ENCODE data around the gene SUSD1. TPM values are rescaled to one million over a fixed set of nuclear protein-coding genes. Genes with fewer than 3 reads are reported as not detected.
"Not testable (repeated sequence)": the region's sequence is repeated elsewhere in the genome, so short reads cannot be mapped to it uniquely, and the experiment has no call there.

SUSD1 gene
- total RNA-seq, 1 experiment from 2014 or later = 1.5 TPM

DNA sequence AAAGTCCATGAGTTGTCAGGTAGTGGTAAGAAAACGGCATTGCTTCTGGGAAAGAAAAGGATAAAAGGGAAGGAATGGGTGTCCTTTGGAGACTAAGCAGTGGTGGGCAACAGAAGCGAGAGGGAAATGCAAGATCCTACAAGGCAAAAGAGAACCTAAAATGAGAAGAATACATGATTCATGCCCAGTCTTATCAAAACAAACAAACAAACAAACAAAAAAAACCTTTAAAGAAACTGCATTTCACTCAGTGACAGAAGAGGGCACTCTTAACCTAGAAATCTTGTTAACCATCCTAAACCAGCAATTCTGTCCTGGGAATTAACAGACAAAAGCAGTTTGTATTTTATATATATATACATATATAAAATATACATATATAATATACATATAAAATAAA is 88.5 kb downstream of the SUSD1 start:
- DNase-seq (ENCODE audit: low read depth, low spot score) = peak; percentile 60
- in situ Hi-C loops (cut with HindIII; ENCODE audit: low pct_unique_long_range_greater_than_20kb, low sequenced_read_pairs) = no loop called here

DNA sequence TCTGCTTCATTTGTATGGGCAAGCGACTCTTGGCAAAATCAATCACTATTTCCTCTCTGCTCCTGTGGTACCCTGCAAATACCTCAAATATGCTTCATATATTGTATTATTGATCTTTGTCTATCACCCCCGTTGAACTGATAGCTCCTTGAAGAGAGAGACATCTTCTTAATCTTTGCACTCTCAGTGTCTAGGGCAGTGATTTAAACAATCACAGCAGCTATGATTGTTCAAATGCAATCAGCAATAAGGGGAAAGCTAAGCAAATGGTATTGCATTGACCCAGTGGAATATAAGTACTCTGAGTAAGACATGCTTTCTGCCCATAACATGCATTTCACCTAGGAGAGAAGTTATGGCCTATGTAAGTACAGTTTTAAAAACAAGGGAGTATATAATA is 90.2 kb downstream of the SUSD1 start:
- DNase-seq (ENCODE audit: low read depth, low spot score) = no peak
- in situ Hi-C loops (cut with HindIII; ENCODE audit: low pct_unique_long_range_greater_than_20kb, low sequenced_read_pairs) = no loop called here

DNA sequence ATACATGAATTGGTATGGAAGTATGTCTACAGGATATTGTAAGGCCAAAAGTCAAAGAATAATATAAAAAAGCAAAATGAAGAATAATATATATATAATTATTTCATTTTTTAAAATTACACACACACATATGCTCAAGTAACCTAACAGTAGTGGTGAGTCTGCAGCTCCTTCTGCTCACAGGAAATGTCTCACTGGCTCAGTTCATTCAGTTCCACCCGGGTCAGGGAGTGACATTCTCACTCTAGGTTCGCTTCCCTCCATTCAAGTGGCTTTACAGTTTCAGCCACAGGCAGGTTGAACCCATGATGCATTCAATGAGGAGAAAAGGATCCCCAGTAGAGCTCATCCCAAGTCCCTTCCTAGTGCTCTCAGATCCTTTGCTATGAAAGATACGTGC is 90.8 kb downstream of the SUSD1 start:
- in situ Hi-C loops (cut with HindIII; ENCODE audit: low pct_unique_long_range_greater_than_20kb, low sequenced_read_pairs) = no loop called here

DNA sequence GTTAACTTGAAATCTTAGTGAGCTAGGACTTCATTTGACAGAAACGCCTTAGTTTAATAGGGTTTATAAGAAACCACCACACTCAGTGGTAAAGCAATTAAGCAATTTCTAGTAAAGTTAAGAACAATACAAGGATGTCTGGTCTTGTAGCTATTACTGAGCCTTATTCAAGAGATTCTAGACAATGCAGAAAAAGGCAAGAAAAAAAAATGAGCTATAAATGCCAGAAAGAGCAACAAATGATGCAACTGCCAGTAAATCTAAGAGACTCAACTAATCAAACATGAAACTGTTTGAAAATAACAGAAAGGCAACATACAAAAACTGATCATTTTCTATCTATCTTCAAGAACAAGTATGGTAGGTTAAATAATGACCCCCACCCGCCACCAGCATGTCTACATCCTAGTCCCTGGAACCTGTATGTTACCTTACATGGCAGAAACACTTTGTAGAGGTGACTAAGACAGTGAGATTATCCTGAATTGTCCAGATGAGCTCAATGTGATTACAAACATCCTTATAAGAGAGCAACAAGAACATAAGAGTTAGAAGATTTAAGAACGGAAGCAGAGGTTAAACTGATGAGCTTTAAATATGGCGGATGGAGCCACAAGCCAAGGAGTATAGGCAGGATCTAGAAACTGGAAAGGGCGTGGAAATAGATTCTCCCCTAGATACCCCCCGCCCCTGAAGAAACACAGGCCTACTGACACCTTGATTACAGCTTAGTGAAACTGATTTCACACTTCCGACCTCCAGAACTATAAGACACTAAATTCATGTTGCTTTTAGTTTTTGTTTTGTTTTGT is 93.0 kb downstream of the SUSD1 start:
- in situ Hi-C loops (cut with HindIII; ENCODE audit: low pct_unique_long_range_greater_than_20kb, low sequenced_read_pairs) = no loop called here

More for the DNA sequence above, 90.8 kb downstream of the SUSD1 start:
- DNase-seq (ENCODE audit: low read depth, low spot score) = no peak

DNA sequence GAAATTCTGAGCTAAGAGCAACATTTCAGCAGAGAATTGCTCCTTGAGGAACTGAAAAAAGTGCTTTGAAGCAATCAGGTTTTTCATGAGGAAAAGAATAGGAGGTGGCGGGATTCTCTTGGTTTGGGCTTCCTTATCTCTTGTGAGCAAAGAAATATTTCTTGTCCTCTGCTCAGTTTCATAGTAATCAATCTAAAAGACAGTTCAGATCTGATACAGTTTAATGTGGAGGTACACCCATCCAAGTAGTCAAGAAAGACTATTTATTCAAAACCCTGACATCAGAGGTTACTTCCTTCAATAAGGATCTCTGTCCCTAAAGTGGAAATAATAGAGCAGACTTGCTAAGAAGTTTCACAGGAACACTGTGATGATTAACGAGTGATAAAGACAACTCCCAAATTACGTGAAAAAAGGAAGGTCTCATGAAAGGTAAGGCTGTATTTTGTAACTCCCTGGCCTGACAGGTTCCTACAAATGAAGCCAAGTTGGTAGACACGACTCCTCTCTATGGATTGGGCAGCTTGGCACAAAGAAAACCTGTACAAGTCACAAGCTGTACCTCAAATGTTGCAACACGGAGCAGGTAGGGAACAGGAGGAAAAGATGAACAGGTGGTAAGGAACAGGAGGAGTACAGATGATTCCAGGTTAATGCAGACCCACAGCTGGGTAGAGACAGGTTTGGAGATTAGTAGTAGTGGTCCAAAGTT is 94.1 kb downstream of the SUSD1 start:
- no peak for DNase-seq (ENCODE audit: low read depth, low spot score)
- in situ Hi-C loops (cut with HindIII; ENCODE audit: low pct_unique_long_range_greater_than_20kb, low sequenced_read_pairs) = no loop called here

More for the DNA sequence above, 93.0 kb downstream of the SUSD1 start:
- DNase-seq (ENCODE audit: low read depth, low spot score) = no peak

DNA sequence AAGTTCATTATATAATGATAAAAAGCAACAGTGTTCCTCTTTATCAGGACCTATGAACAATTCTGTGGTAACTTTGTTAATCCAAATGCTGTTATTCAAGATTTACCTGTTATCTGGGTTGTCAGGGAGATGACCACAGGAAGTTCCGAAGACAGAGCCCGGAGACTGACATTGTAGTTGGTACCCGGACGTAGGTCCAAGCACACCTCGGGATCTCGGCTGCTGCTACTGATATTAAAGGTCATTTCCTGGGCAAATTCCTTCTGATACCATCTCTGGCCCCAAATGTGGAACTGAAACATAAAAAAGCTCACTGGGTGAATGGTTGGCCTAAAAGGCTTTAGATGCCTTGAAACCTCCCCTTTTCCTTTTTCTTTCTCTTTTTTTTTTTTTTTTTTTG is 96.7 kb downstream of the SUSD1 start:
- in situ Hi-C loops (cut with HindIII; ENCODE audit: low pct_unique_long_range_greater_than_20kb, low sequenced_read_pairs) = no loop called here
- no peak for DNase-seq (ENCODE audit: low read depth, low spot score)

DNA sequence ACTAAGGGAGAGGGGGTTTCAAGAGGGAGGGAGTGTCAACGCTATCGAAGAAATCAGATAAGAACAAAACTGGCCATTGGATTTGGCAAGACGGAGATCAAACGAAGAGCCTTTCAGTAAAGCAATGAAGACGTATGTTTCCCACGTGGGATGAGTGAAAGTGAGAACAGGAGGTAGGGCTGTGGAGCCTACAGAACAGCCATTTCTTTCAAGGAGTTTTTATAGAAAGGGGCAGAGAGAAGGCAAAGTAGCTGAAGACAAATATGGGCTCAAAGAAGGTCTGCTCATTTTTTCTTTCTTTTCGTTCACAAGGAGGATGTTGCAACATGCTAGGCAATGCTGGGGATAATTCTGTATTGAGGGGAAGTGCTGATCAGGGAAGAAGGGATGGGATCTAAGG is 98.3 kb downstream of the SUSD1 start:
- in situ Hi-C loops (cut with HindIII; ENCODE audit: low pct_unique_long_range_greater_than_20kb, low sequenced_read_pairs) = no loop called here
- DNase-seq (ENCODE audit: low read depth, low spot score) = no peak

DNA sequence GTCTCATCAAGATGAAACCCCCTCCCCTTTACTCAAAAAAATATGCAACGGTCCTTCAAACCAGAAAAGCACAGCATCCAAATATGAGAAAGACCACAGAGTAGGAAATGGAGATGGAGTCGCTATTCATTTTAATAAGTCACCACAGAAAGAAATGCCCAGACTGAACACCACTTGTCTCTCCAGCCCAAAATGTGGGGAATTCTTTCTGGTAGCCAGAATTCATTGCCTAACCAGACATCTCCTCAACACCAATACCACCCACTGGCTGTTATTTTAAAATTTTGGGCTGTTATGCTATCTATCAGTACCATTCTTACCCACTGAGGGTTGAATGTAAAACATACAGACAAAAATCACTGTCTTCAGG is 100.1 kb downstream of the SUSD1 start:
- DNase-seq (ENCODE audit: low read depth, low spot score) = no peak
- in situ Hi-C loops (cut with HindIII; ENCODE audit: low pct_unique_long_range_greater_than_20kb, low sequenced_read_pairs) = no loop called here

DNA sequence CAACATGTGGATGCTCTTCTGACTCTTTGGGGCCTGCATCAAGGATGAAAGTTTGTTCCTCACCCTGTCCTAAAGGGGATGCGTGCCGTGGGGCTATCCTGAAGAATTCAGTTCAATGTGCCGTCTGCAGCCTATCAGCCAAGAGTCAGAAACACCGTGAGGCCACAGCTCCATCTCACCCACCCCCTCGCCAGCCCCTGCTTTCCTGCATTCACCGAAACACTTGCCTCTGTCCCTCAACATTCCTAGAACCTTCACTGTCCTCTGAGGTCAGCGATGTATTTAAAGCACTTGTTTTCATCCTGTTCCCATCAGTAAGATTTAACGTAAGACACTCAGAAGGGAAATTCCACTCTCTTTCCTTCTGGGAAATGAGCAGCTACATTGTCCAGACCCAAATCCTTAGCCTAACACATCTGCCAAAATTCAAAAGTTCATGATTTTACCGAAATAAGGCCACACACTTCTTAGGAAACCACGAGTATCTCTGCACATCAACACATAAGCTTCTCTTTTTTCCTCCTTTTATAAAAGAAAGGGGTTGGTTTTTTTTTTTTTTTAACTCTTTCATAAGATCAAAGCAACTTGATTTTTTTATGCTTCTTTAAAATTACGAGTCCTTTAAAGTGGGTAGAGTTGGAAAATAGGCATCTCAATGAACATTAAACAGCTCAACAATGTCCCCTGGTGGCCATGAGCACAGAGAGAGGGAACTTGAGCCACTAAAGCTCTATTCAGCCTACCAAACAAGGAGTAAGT is 100.7 kb downstream of the SUSD1 start:
- DNase-seq (ENCODE audit: low read depth, low spot score) = peak; percentile 91
- in situ Hi-C loops (cut with HindIII; ENCODE audit: low pct_unique_long_range_greater_than_20kb, low sequenced_read_pairs) = loop anchor here (25.0 kb wide), 2 partner anchors 137 to 312 kb away; no protein-coding TSS in a partner anchor

DNA sequence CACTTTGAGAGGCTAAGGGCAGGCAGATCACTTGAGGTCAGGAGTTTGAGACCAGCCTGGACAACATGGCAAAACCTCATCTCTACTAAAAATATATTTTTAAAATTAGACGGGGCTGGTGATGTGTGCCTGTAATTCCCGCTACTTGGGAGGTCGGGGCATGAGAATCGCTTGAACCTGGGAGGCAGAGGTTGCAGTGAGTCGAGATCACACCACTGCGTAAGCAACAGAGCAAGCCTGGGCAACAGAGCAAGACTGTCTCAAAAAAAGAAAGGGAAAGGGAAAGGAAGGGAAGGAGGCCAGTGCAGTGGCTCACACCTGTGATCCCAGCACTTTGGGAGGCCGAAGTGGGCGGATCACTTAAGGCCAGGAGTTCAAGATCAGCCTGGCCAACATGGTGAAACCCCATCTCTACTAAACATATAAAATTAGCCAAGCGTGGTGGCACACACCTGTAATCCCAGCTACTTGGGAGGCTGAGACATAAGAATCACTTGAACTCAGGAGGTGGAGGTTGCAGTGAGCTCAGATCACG is 101.4 kb downstream of the SUSD1 start:
- DNase-seq (ENCODE audit: low read depth, low spot score) = not testable (repeated sequence)

DNA sequence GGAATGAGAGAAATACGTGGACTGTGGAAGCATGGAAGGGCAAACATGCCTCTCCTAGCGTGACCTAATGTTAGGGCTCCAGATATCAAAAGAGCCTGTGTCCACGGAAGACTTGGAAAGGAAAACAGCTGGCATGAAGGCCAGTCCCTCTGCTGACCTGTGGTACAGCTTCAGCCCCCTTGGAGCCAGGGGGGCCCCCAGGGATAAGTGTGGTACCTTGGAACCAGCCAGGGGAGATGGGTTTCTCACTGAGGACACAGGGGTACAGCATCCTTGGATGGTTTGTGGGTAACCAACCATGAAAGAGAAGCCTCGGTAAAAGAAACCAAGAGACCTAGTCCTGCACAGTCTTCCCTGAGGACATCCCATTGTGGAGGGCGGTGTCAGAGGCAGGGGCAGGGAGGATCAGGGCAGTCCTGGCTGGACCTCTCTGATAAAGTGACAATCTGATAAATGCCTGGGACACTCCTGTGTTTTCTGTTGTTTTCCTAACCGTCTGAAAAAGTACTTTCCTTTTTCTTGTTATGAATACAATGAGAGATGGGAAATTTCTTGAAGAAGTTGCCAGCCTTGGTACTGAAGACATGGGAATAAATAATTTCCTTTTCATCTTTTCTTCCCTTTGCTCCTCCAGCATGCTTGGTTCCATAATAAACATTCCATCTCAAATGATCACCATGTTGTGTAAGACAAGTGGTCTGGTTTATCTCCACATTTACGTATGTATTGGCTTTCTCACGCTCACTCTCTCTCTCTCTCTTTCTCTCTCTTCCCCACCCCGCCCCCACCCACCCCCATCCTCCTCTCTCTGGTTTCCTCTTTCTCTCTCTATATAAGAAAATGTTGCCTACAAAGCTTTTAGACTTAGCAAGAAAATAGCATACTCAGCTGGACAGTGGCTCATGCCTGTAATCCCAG is 102.1 kb downstream of the SUSD1 start:
- DNase-seq (ENCODE audit: low read depth, low spot score) = peak; percentile 61
- in situ Hi-C loops (cut with HindIII; ENCODE audit: low pct_unique_long_range_greater_than_20kb, low sequenced_read_pairs) = loop anchor here (25.0 kb wide), 2 partner anchors 136 to 311 kb away; no protein-coding TSS in a partner anchor

More for the DNA sequence above, 101.4 kb downstream of the SUSD1 start:
- in situ Hi-C loops (cut with HindIII; ENCODE audit: low pct_unique_long_range_greater_than_20kb, low sequenced_read_pairs) = loop anchor here (25.0 kb wide), 2 partner anchors 136 to 311 kb away; no protein-coding TSS in a partner anchor

DNA sequence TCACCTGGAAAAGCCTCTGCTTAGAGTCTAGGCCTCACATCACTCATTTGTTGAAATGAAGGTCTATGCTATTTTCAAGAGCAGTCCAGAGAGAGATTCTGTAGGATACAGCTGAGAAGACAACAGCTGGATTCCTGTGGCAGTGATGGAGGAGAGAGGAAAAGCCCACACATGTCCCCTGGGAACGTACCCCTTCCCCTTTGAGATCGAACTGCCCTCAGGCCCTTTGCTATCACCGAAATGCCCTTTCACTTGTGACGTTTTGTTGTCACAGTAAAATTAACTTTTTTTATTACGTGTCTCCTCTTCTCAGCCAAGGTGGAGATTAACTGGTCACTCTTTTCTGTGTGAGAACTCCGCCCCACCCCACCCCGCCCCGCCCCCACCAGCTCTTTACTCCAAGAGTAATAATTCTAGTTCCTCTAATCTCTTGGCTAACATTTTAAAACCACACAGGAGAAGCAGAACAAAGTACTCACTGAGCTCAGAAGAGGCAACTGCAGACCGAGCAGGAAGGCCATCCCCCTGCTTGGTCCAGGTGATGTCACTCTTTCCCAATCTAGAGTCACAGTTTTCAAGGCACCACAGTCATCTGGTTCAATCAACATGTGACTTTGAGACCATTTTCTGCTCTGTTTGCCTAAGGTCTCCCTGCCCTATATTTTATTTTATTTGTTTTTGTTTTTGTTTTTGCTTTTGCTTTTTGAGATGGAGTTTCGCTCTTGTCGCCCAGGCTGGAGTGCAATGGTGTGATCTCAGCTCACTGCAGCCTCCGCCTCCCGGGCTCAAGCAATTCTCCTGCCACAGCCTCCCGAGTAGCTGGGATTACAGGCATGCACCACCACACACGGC is 105.6 kb downstream of the SUSD1 start:
- in situ Hi-C loops (cut with HindIII; ENCODE audit: low pct_unique_long_range_greater_than_20kb, low sequenced_read_pairs) = loop anchor here (25.0 kb wide), 2 partner anchors 132 to 307 kb away; no protein-coding TSS in a partner anchor
- peak; percentile 85 for DNase-seq (ENCODE audit: low read depth, low spot score)

DNA sequence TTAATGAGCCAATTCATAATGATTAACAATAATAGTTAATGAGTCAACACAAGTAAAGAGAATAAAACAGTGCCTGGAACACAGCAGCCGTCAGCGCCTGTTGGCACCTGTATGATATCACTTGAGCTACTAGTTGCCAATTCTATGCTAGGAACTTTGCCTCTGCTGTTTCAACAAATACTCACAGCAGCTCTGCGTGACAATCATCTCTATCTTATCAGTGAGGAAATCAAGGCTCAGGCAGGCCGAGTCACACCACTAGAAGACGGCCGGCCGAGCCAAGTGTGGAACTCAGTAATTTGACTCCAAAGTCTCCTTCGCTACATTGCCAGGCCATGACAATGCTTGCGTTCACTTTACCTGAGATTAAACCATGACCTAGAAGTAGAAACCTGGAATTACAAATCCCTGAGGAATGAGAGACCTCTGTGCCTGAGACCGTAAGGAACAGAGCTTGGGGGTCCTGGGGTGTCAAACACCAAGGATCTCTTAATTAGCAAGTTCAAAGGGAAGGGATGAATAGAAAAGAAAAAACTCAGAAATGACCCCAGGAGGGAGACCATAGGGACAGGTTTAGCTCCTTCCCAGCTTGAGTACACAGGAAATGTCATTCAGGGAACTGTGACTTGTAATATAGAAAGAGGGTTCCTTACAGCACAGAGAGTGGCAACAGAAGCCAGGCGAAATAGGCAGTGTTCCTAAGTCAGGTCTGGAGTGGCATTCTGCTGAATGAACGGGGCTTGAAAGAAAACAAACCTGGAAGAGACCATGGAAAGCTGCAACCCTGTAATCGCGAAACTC is 109.1 kb downstream of the SUSD1 start:
- no peak for DNase-seq (ENCODE audit: low read depth, low spot score)
- in situ Hi-C loops (cut with HindIII; ENCODE audit: low pct_unique_long_range_greater_than_20kb, low sequenced_read_pairs) = loop anchor here (25.0 kb wide), 2 partner anchors 129 to 304 kb away; no protein-coding TSS in a partner anchor

DNA sequence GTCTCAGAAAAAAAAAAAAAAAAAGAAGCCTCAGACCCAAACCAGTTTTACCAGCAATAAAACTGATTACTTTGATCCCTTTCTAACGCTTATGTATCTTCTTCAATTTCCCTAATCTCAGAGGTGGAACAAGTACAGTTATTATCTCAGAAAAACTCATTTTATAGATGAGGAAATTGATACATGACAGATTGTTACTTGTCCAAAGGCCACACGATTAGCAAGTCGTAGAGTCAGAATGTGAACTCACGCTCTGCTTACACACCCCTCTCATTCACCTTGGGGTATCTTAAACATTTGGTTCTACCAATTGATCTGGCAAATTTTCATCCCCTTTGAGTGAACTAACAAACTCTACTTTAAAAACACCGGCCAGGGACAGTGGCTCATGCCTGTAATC is 110.2 kb downstream of the SUSD1 start:
- in situ Hi-C loops (cut with HindIII; ENCODE audit: low pct_unique_long_range_greater_than_20kb, low sequenced_read_pairs) = loop anchor here (25.0 kb wide), 2 partner anchors 128 to 303 kb away; no protein-coding TSS in a partner anchor
- DNase-seq (ENCODE audit: low read depth, low spot score) = no peak

DNA sequence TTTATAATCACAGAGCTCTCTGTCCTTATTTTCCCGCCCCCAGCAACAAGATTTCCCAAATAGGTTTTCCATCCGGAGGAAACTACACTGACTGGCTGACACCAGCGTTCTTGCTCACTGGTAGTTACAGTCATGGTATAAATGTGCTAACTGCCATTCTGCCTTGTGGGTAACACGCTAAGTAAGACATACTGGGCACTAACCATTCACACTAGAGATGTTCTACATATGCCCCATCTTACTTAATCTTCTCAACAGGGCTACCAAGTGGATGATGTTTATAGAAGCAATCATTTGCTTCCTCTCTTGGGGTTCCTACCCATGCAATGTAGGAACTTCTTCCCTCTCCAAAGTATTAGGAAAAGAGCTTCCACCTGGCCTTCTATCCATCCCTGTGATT is 111.5 kb downstream of the SUSD1 start:
- in situ Hi-C loops (cut with HindIII; ENCODE audit: low pct_unique_long_range_greater_than_20kb, low sequenced_read_pairs) = loop anchor here (25.0 kb wide), 2 partner anchors 126 to 301 kb away; no protein-coding TSS in a partner anchor
- DNase-seq (ENCODE audit: low read depth, low spot score) = no peak
